ENCODE measurements around the gene UBL7. TPM values are rescaled to one million over a fixed set of nuclear protein-coding genes. Genes with fewer than 3 reads are reported as not detected.

Gene UBL7
- total RNA-seq, 1 experiment from 2014 or later: 47.5 TPM

- WGBS (ENCODE audit: extremely low coverage, insufficient read length, low lambda C conversion rate): no CpG with 5 or more reads among the region's 2 CpGs
- Histone ChIP-seq H3K9me3 (ENCODE audit: control insufficient read depth, low read depth, low read length) (no peaks in the 10 kb centered on the region), H3K79me2 (ENCODE audit: insufficient read depth, low read length) (no peaks in the 10 kb centered on the region), H4K20me1 (ENCODE audit: control insufficient read depth, insufficient read depth, insufficient read length) (no peaks in the 10 kb centered on the region), H3K56ac (ENCODE audit: insufficient read length, low read depth, low read length) (no peak overlapping the region), H3K23me2 (ENCODE audit: insufficient read length, low read depth, low read length, poor library complexity, severe bottlenecking) (no peaks in the 10 kb centered on the region), H2BK12ac (ENCODE audit: insufficient read length, low read depth, low read length) (no peak overlapping the region), H2AK5ac (ENCODE audit: insufficient read length, low read length) (no peak overlapping the region), H2BK120ac (ENCODE audit: low read depth, low read length, poor library complexity, severe bottlenecking) (no peak overlapping the region), H3K27ac (ENCODE audit: insufficient read length, low read depth, low read length) (no peak overlapping the region), H3K4me1 (ENCODE audit: insufficient read depth, low read length) (peaks cover 3% of the 10 kb centered on the region; the same call in 1 of the 2 replicates), H2BK15ac (ENCODE audit: low read depth, low read length) (no peak overlapping the region), H2BK20ac (ENCODE audit: low read depth, low read length, poor library complexity, severe bottlenecking) (no peak overlapping the region), H3K79me1 (ENCODE audit: insufficient read depth, low read depth, low read length, poor library complexity, severe bottlenecking) (no peaks in the 10 kb centered on the region), H3K4ac (ENCODE audit: low read depth, low read length) (no peak overlapping the region), H3K23ac (ENCODE audit: insufficient read length, low read depth, low read length) (no peak overlapping the region), H4K8ac (replicated peaks; ENCODE audit: insufficient read length, low read depth, low read length) (no peak overlapping the region), H4K5ac (ENCODE audit: insufficient read length, low read depth, low read length) (no peak overlapping the region), H3K27me3 (ENCODE audit: insufficient read depth, low read length) (no peaks in the 10 kb centered on the region), H3T11ph (ENCODE audit: low read length) (no peak overlapping the region), H3K18ac (ENCODE audit: insufficient read length, low read depth, low read length) (no peak overlapping the region), H3K9ac (ENCODE audit: extremely low read depth, insufficient read length, low read length) (no peak overlapping the region), H2AFZ (ENCODE audit: low read length) (no peak overlapping the region), H4K91ac (ENCODE audit: insufficient read length, low read depth, low read length) (no peak overlapping the region), H2BK5ac (ENCODE audit: insufficient read length, low read length) (no peak overlapping the region), H3K14ac (ENCODE audit: insufficient read depth, low read length) (no peak overlapping the region), H3K4me2 (ENCODE audit: insufficient read depth, insufficient read length, low read length) (no peak overlapping the region)
- no peak overlapping the region for H3K27ac Mint-ChIP-seq
- H3K9me3 Mint-ChIP-seq: no peaks in the 10 kb centered on the region
- peaks cover 17 to 58% (median 53%) of the 10 kb centered on the region in 3 experiments for H3K36me3 Mint-ChIP-seq (ENCODE audit: insufficient read depth in 1 of 3, low read depth in 3 of 3)
- no peak overlapping the region for H3K4me3 Mint-ChIP-seq
- peaks cover 15 to 16% of the 10 kb centered on the region in 2 experiments for H3K4me1 Mint-ChIP-seq
- no peaks in the 10 kb centered on the region for H3K27me3 Mint-ChIP-seq (ENCODE audit: low read depth)
- TF ChIP-seq CTCF (conservative IDR thresholded peaks at IDR 0.05): no peak
- DNase-seq: no peak
Measured at GRCh38 chr15:74451322-74451721, 9.6 kb downstream of the UBL7 start.

Measured in H9 (cell line).